BJ (cell line): ENCODE data around the gene ZNF280B. TPM values are rescaled to one million over a fixed set of nuclear protein-coding genes. Genes with fewer than 3 reads are reported as not detected.

ENCODE experiments used
- CTCF ChIA-PET: fragments of 350-600 bp; formaldehyde crosslinking; extraction: SDS; loops from one replicate; lab custom pipeline; 2021; ENCODE audit warnings: antibody characterized with exemption, inconsistent platforms; lab: Yijun Ruan, JAX
- POLR2A ChIA-PET: fragments of 300-600 bp; sonication (Branson Sonifier 250); formaldehyde crosslinking; extraction: SDS; loops from one replicate; lab custom pipeline; 2021; ENCODE audit warnings: antibody characterized with exemption; lab: Charles Lee
- DNase-seq: peaks from one replicate; pipeline ENCODE4 v3.0.0-alpha.2; 2011; ENCODE audit warnings: low read depth
- H3K27me3 ChIP-seq: 2 replicates; pipeline ENCODE4 v1.6.0; 2011; ENCODE audit warnings: low read length; ENCODE audit not compliant: control insufficient read depth, insufficient read depth
- H3K36me3 ChIP-seq: 2 replicates; pipeline ENCODE4 v1.5.1; 2011; ENCODE audit warnings: low read length; ENCODE audit not compliant: control insufficient read depth, insufficient read depth
- H3K4me3 ChIP-seq: 2 replicates; pipeline ENCODE4 v1.5.1; 2011; ENCODE audit warnings: low read depth, mild to moderate bottlenecking, control low read depth, low read length
- polyA plus RNA-seq: library from polyadenylated mRNA; depleted of rRNA; stranded (reverse); fragments of >200 nt; gene quantifications from 2 replicates; pipeline ENCODE4 v1.2.3, GENCODE V29; 2011
- TF ChIP-seq, protein P1 (sequence below): IDR thresholded peaks from 2 replicates; pipeline ENCODE4 v1.5.1; 2011; ENCODE audit warnings: low read depth, mild to moderate bottlenecking, control low read depth, inconsistent platforms, low read length, moderate library complexity; ENCODE audit not compliant: insufficient read depth

Gene ZNF280B
- polyA plus RNA-seq, 1 experiment, result 0.58 TPM

DNA sequence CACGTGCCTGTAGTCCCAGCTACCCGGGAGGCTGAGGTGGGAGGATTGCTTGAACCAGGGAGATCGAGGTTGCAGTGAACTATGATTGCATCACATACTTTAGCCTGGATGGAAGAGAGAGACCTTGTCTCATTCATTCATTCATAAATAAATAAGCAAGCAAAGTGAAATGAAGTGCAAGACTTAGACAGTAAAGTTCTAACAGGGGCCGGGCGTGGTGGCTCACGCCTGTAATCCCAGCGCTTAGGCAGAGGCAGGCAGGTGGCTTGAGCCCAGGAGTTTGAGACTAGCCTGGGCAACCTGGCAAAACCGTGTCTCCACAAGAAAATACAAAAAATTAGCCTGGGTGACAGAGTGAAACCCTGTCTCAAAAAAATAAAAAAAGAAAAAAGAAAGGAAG, 13.1 kb upstream of the ZNF280B start:
- DNase-seq, result no peak
- no peaks in the 10 kb centered on the region for H3K27me3 ChIP-seq
- H3K4me3 ChIP-seq, result no peak overlapping the region
- TF ChIP-seq, protein P1, sequence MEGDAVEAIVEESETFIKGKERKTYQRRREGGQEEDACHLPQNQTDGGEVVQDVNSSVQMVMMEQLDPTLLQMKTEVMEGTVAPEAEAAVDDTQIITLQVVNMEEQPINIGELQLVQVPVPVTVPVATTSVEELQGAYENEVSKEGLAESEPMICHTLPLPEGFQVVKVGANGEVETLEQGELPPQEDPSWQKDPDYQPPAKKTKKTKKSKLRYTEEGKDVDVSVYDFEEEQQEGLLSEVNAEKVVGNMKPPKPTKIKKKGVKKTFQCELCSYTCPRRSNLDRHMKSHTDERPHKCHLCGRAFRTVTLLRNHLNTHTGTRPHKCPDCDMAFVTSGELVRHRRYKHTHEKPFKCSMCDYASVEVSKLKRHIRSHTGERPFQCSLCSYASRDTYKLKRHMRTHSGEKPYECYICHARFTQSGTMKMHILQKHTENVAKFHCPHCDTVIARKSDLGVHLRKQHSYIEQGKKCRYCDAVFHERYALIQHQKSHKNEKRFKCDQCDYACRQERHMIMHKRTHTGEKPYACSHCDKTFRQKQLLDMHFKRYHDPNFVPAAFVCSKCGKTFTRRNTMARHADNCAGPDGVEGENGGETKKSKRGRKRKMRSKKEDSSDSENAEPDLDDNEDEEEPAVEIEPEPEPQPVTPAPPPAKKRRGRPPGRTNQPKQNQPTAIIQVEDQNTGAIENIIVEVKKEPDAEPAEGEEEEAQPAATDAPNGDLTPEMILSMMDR, result no peak
- no peaks in the 10 kb centered on the region for H3K36me3 ChIP-seq
- CTCF ChIA-PET, result no interaction called here
- POLR2A ChIA-PET, result no interaction called here

DNA sequence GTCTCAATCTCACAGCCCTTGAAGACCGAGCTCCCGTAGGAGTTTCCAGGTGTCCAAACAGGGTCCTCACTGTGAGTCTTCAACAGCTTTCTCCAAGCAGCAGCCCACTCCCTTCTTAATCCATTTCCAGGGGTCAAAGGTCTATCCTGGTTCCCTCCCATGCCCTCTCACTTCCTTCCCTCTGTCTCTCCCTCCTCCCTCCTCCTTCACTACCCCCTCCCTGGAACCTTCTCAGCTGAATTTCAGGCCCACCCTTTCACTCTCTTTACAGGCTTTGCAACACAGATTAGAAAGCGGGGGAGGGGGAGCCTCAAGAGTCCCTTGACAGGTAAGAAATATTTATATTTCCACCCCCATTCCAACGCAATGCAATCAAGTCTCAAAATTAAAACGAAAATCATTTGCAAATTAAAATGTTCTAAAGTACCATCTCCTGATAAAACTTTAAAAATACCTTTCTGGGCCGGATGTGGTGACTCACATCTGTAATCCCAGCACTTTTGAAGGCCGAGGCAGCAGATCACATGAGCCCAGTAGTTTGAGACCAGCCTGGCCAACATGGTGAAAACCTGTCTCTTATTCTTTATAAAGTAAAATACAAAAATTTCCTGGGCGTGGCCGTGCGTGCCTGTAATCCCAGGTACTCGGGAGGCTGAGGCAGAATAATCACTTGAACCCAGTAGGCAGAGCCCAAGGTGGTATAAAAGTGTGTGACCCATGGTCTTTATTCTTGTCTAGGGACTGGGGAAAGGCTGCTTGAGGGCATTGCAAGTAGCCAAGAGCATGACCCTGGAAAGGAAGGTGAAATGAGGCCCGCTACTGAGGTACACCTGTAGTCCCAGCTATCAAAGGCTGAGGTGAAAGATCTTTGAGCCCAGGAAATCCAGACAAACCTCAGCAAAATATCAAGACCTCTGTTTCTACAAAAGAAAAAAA, 12.4 kb upstream of the ZNF280B start:
- no peaks in the 10 kb centered on the region for H3K36me3 ChIP-seq
- CTCF ChIA-PET, result interaction anchor here (1.6 kb wide), 1 partner anchor 12 kb away, joined by 7 read pairs; the partner anchor contains the start of gene ZNF280B
- TF ChIP-seq, protein P1, result no peak
- no peak overlapping the region for H3K4me3 ChIP-seq
- no peaks in the 10 kb centered on the region for H3K27me3 ChIP-seq
- no peak for DNase-seq
- POLR2A ChIA-PET, result no interaction called here

DNA sequence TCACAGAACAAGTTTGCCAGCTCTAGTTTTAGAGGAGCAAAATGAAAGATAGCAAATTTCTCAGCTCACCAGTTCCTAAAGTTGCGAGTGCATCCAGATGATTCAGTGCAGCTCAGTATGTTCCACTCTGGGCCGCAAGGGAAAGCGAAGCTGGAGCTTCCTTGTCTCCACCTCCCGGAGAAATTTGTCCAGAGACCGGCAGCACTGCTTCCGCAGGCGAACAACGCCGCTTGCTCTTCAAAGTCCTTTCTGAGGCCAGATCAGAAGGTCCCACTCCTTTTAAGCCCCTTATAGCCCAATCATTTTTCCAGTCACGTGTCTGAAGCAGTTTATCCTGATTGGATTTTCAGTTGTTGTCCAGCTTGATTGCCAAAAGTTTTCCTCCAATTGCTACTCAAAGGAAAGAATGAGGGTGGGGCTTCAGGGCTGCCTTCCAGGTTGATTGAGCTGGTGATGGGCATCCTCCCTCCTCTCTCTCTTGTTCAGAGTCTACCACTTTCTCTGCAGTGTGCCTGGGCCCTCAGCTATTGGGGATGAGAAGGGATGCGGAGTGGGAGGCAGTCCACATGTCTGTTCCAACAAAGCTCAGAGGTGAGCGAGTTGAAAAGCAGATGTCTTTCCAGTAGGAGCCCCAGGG, 11.6 kb upstream of the ZNF280B start, which contains the start of gene ZNF280A:
TSS of gene ZNF280A (minus strand) at position 251 of the 637 bp plus-strand sequence. CDS start 4,640 bp downstream, outside the sequence.
- POLR2A ChIA-PET, result no interaction called here
- no peak for DNase-seq
- CTCF ChIA-PET, result interaction anchor here (1.6 kb wide), 1 partner anchor 11 kb away, joined by 7 read pairs; the partner anchor contains the start of gene ZNF280B
- Histone ChIP-seq H3K27me3 (no peaks in the 10 kb centered on the region), H3K4me3 (no peak within 1 kb of the TSS), H3K36me3 (no peaks in the 10 kb centered on the region)
- TF ChIP-seq, protein P1, result 0 out of 2 replicates have a peak, but pooled peaks have one; percentile 5

DNA sequence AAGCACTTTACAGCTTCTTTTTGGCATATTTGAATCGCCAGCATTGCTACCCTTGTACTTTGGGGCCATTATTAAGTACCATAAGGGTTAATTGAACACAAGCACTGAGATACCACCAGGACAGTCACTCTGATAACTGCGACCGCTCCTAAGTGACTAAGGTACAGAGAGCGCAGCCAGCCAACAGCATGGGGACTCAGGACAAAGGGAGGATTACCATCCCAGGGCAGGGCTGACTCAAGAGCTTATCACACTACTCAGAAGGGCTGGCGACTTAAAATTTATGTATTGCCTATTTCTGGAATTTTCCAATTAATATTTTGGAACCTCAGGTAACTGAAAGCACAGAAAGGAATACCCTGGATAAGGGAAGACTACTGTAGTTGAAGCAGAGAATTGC, 11.0 kb upstream of the ZNF280B start:
- DNase-seq, result no peak
- Histone ChIP-seq H3K36me3 (no peaks in the 10 kb centered on the region), H3K4me3 (no peak overlapping the region), H3K27me3 (no peaks in the 10 kb centered on the region)
- ChIA-PET POLR2A (no interaction called here), CTCF (interaction anchor here (1.6 kb wide), 1 partner anchor 11 kb away, joined by 7 read pairs; the partner anchor contains the start of gene ZNF280B)
- TF ChIP-seq, protein P1, result no peak

DNA sequence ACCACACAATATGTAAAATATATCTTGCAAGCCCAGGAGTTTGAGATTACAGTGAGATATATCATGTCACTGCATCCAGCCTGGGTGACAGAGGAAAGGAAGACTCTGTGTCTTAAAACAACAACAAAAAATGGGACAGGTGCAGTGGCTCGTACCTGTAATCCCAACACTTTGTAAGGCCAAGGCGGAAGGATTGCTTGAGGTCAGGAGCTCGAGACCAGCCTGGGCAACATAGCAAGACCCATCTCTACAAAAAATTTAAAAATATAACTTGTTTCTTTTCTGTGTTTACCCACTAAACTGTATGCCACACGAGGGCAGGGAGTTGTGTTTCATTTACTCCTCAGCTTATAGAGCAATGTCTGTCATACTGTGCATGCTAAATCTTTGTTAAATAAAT, 8.4 kb upstream of the ZNF280B start:
- Histone ChIP-seq H3K4me3 (no peak overlapping the region), H3K27me3 (no peaks in the 10 kb centered on the region; the same call in 1 of the 2 replicates), H3K36me3 (no peaks in the 10 kb centered on the region)
- ChIA-PET CTCF (no interaction called here), POLR2A (no interaction called here)
- TF ChIP-seq, protein P1, result no peak
- no peak for DNase-seq
